Measurements from ENCODE around the gene DLK2. TPM values are rescaled to one million over a fixed set of nuclear protein-coding genes. Genes with fewer than 3 reads are reported as not detected.

The DLK2 gene
- total and polyA plus RNA-seq, 2 of the 13 experiments (the other 11 are each of a cell fraction or from before 2014, with no cell fraction given): 1.2 to 3.8 TPM

GRCh38 chr6:43494321-43494720, 39.0 kb upstream of the DLK2 start (continued):
- TF ChIP-seq ZNF142 (CRISPR knock-in tag; IDR thresholded peaks at IDR 0.05) (no peak), ZSCAN25 (CRISPR knock-in tag; IDR thresholded peaks at IDR 0.05) (no peak; the same call in 1 of the 2 replicates), SOX13 (IDR thresholded peaks at IDR 0.05) (no peak), SOX13 (CRISPR knock-in tag; conservative IDR thresholded peaks at IDR 0.05 in 1 of 2, IDR thresholded peaks at IDR 0.05 in 1 of 2) (no peak), REST (IDR thresholded peaks at IDR 0.05; ENCODE audit: borderline replicate concordance in 1 of 2, low read depth in 1 of 2, low read length in 2 of 2) (no peak), MAFG (CRISPR knock-in tag; IDR thresholded peaks at IDR 0.05) (no peak), FOXJ3 (CRISPR knock-in tag; IDR thresholded peaks at IDR 0.05; ENCODE audit: borderline replicate concordance) (no peak), TBL1XR1 (IDR thresholded peaks at IDR 0.05; ENCODE audit: borderline replicate concordance, low read length, partially characterized antibody) (no peak), SALL1 (CRISPR knock-in tag; IDR thresholded peaks at IDR 0.05) (no peak), CHD4 (IDR thresholded peaks at IDR 0.05; ENCODE audit: borderline replicate concordance, low read length) (no peak), ZNF816 (CRISPR knock-in tag; IDR thresholded peaks at IDR 0.05; ENCODE audit: borderline replicate concordance) (no peak), RFX5 (IDR thresholded peaks at IDR 0.05; ENCODE audit: low read depth, low read length) (no peak), ZC3H13 (CRISPR knock-in tag; IDR thresholded peaks at IDR 0.05) (no peak)
- TF ChIP-seq, protein P1, sequence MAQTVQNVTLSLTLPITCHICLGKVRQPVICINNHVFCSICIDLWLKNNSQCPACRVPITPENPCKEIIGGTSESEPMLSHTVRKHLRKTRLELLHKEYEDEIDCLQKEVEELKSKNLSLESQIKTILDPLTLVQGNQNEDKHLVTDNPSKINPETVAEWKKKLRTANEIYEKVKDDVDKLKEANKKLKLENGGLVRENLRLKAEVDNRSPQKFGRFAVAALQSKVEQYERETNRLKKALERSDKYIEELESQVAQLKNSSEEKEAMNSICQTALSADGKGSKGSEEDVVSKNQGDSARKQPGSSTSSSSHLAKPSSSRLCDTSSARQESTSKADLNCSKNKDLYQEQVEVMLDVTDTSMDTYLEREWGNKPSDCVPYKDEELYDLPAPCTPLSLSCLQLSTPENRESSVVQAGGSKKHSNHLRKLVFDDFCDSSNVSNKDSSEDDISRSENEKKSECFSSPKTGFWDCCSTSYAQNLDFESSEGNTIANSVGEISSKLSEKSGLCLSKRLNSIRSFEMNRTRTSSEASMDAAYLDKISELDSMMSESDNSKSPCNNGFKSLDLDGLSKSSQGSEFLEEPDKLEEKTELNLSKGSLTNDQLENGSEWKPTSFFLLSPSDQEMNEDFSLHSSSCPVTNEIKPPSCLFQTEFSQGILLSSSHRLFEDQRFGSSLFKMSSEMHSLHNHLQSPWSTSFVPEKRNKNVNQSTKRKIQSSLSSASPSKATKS (CRISPR knock-in tag; IDR thresholded peaks at IDR 0.05): no peak
- TF ChIP-seq, protein P2, sequence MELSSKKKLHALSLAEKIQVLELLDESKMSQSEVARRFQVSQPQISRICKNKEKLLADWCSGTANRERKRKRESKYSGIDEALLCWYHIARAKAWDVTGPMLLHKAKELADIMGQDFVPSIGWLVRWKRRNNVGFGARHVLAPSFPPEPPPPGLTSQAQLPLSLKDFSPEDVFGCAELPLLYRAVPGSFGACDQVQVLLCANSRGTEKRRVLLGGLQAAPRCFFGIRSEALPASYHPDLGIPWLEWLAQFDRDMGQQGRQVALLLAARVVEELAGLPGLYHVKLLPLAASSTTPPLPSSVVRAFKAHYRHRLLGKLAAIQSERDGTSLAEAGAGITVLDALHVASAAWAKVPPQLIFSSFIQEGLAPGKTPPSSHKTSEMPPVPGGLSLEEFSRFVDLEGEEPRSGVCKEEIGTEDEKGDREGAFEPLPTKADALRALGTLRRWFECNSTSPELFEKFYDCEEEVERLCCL (CRISPR knock-in tag; IDR thresholded peaks at IDR 0.05; ENCODE audit: borderline replicate concordance): no peak
